Glutamatergic neuron (in vitro differentiated cells): ENCODE measurements around the gene KLHL30. TPM values are rescaled to one million over a fixed set of nuclear protein-coding genes. Genes with fewer than 3 reads are reported as not detected.

Experiments
- DNase-seq: peaks from one replicate; pipeline ENCODE4 v3.0.0; 2022
- H3K27ac Mint-ChIP-seq: one replicate; pipeline ENCODE4 v1.8.0; 2020; ENCODE audit warnings: mild to moderate bottlenecking, mixed read lengths, inconsistent platforms; ENCODE audit not compliant: unreplicated experiment
- H3K27me3 Mint-ChIP-seq: one replicate; pipeline ENCODE4 v1.8.0; 2020; ENCODE audit warnings: mild to moderate bottlenecking, moderate library complexity, mixed read lengths, inconsistent platforms; ENCODE audit not compliant: unreplicated experiment
- H3K36me3 Mint-ChIP-seq: one replicate; pipeline ENCODE4 v1.8.0; 2020; ENCODE audit warnings: mild to moderate bottlenecking, mixed read lengths, inconsistent platforms; ENCODE audit not compliant: unreplicated experiment
- H3K4me1 Mint-ChIP-seq: one replicate; pipeline ENCODE4 v1.8.0; 2020; ENCODE audit warnings: mild to moderate bottlenecking, low read depth, mixed read lengths, inconsistent platforms; ENCODE audit not compliant: unreplicated experiment
- H3K4me3 Mint-ChIP-seq: one replicate; pipeline ENCODE4 v1.8.0; 2020; ENCODE audit warnings: mild to moderate bottlenecking, mixed read lengths, inconsistent platforms; ENCODE audit not compliant: unreplicated experiment
- H3K9me3 Mint-ChIP-seq: one replicate; pipeline ENCODE4 v1.8.0; 2020; ENCODE audit warnings: mild to moderate bottlenecking, moderate library complexity, mixed read lengths, inconsistent platforms; ENCODE audit not compliant: unreplicated experiment
- total RNA-seq: library from RNA; stranded (reverse); fragmentation: NEBNext Ultra II Directional; extraction: Animal tissue kit (Norgen Biotek cat#: 25700); gene quantifications from one replicate; pipeline ENCODE4 v1.2.1, GENCODE V29; 2021; ENCODE audit not compliant: unreplicated experiment
- TF ChIP-seq, protein P1 (sequence below): fragments of 200-600 bp; sonication (generic); IDR thresholded peaks from one replicate; pipeline ENCODE4 v1.5.0; 2021; ENCODE audit not compliant: partially characterized antibody, unreplicated experiment

The KLHL30 gene
- total RNA-seq, 1 donor from 2014 or later: 3.5 TPM

- TF ChIP-seq, protein P1, sequence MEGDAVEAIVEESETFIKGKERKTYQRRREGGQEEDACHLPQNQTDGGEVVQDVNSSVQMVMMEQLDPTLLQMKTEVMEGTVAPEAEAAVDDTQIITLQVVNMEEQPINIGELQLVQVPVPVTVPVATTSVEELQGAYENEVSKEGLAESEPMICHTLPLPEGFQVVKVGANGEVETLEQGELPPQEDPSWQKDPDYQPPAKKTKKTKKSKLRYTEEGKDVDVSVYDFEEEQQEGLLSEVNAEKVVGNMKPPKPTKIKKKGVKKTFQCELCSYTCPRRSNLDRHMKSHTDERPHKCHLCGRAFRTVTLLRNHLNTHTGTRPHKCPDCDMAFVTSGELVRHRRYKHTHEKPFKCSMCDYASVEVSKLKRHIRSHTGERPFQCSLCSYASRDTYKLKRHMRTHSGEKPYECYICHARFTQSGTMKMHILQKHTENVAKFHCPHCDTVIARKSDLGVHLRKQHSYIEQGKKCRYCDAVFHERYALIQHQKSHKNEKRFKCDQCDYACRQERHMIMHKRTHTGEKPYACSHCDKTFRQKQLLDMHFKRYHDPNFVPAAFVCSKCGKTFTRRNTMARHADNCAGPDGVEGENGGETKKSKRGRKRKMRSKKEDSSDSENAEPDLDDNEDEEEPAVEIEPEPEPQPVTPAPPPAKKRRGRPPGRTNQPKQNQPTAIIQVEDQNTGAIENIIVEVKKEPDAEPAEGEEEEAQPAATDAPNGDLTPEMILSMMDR: no peak
- peaks cover 4% of the 10 kb centered on the region for H3K27me3 Mint-ChIP-seq
- H3K9me3 Mint-ChIP-seq: peaks cover 1% of the 10 kb centered on the region
- H3K27ac Mint-ChIP-seq: no peak overlapping the region
- H3K4me1 Mint-ChIP-seq: peaks cover under 1% of the 10 kb centered on the region
- no peak overlapping the region for H3K4me3 Mint-ChIP-seq
- H3K36me3 Mint-ChIP-seq: no peaks in the 10 kb centered on the region
- DNase-seq: peak; percentile 15
Observed at GRCh38 chr2:238128061-238128440, 10.4 kb upstream of the KLHL30 start.

GRCh38 chr2:238128534-238129001 lies 9.9 kb upstream of the KLHL30 start:
- Mint-ChIP-seq H3K27ac (no peak overlapping the region), H3K36me3 (no peaks in the 10 kb centered on the region), H3K4me3 (no peak overlapping the region), H3K27me3 (peaks cover 6% of the 10 kb centered on the region), H3K9me3 (peaks cover 1% of the 10 kb centered on the region), H3K4me1 (peaks cover 4% of the 10 kb centered on the region)
- peak; percentile 15 for DNase-seq
- TF ChIP-seq, protein P1: no peak

DNA sequence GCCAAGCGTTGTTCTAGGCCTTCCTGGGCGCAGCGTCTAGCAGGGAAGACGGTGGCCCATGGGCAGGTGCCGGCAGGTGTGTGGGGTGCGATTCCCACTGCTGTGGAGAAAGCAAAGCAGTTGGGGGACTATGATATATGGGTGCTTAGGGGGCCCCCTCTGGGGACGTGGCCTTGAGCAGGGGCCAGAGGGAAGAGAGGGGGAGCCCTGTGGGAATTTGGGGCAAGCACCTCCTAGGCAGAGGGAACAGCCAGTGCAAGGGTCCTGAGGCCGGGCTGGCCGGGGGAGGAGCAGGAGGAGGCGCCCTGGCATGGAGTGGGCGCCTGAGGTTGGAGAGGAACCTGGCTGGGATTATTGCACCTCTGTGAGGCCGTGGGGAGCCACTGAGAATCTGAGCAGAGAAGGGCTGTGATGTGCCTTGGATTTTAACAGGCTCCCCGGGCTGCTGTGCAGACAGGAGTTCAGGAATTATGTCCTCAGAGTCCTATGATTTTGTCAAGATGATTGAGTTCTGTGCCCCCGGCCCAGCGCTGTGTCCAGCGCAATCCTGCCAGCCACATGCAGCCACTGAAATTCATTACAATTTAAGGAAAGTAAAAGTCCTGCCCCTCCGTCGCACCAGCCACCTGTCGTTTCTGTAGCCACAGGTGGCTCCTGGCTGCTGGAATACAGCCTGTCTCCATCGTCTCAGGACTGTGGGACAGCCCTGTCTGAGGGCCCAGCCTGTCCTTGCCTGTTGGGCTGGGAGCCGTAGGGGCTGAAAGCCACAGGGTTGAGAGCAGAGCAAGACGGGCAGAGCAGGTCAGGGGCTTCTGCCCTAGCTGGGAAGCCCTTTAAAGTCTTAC lies 9.1 kb upstream of the KLHL30 start:
- H3K9me3 Mint-ChIP-seq: peaks cover 1% of the 10 kb centered on the region

GRCh38 chr2:238130111-238130695 lies 8.3 kb upstream of the KLHL30 start:
- peak; percentile 12 for DNase-seq
- Mint-ChIP-seq H3K36me3 (no peaks in the 10 kb centered on the region), H3K27me3 (peaks cover 2% of the 10 kb centered on the region), H3K4me3 (no peak overlapping the region), H3K9me3 (no peaks in the 10 kb centered on the region), H3K27ac (no peak overlapping the region), H3K4me1 (peaks cover 4% of the 10 kb centered on the region)
- TF ChIP-seq, protein P1: no peak

More for the DNA sequence above, 9.1 kb upstream of the KLHL30 start:
- peaks cover 4% of the 10 kb centered on the region for H3K4me1 Mint-ChIP-seq
- H3K27ac Mint-ChIP-seq: no peak overlapping the region
- no peak overlapping the region for H3K4me3 Mint-ChIP-seq
- H3K36me3 Mint-ChIP-seq: no peaks in the 10 kb centered on the region
- TF ChIP-seq, protein P1: no peak
- DNase-seq: peak; percentile 12
- peaks cover 5% of the 10 kb centered on the region for H3K27me3 Mint-ChIP-seq
